Measurements from ENCODE around the gene MCU. TPM values are rescaled to one million over a fixed set of nuclear protein-coding genes. Genes with fewer than 3 reads are reported as not detected.
A peak's percentile ranks its signal among the peaks of the same experiment; 100 is the strongest.

MCU gene
- total RNA-seq, 1 experiment from 2014 or later, result 19.2 TPM

- TF ChIP-seq CTCF (IDR thresholded peaks at IDR 0.05; ENCODE audit: unreplicated experiment), result no peak
- Mint-ChIP-seq H3K4me3 (ENCODE audit: unreplicated experiment) (no peak overlapping the region), H3K27ac (ENCODE audit: low read depth, unreplicated experiment) (peak overlapping the region; percentile 28), H3K27me3 (ENCODE audit: insufficient read depth, unreplicated experiment) (no peaks in the 10 kb centered on the region), H3K9me3 (ENCODE audit: unreplicated experiment) (no peaks in the 10 kb centered on the region), H3K36me3 (ENCODE audit: insufficient read depth, unreplicated experiment) (peaks cover 4% of the 10 kb centered on the region), H3K4me1 (ENCODE audit: insufficient read depth, unreplicated experiment) (peaks cover 25% of the 10 kb centered on the region)
- ChIA-PET POLR2A (interaction anchor here (0.6 kb wide), 1 partner anchor 103 kb away, joined by 3 read pairs; no protein-coding TSS in a partner anchor), CTCF (interaction anchor here (0.6 kb wide), 1 partner anchor 230 kb away, joined by 3 read pairs; no protein-coding TSS in a partner anchor)
- no peak for DNase-seq (ENCODE audit: unreplicated experiment)
- intact Hi-C loops (cut with micrococcal nuclease), result no loop called here
- BruUV-seq (replicated peaks), result no TSS peak
Measured at GRCh38 chr10:72814099-72814790, 122.3 kb downstream of the MCU start.

GRCh38 chr10:72816565-72816964 is 124.6 kb downstream of the MCU start:
- ChIA-PET POLR2A (no interaction called here), CTCF (interaction anchor here (0.5 kb wide), 1 partner anchor 91 kb away, joined by 4 read pairs; no protein-coding TSS in a partner anchor)
- intact Hi-C loops (cut with micrococcal nuclease), result no loop called here

GRCh38 chr10:72818076-72818475 is 126.1 kb downstream of the MCU start:
- no TSS peak for BruUV-seq (replicated peaks)

More at GRCh38 chr10:72816565-72816964, 124.6 kb downstream of the MCU start:
- BruUV-seq (replicated peaks), result no TSS peak
- Mint-ChIP-seq H3K27me3 (ENCODE audit: insufficient read depth, unreplicated experiment) (no peaks in the 10 kb centered on the region), H3K36me3 (ENCODE audit: insufficient read depth, unreplicated experiment) (no peaks in the 10 kb centered on the region), H3K4me3 (ENCODE audit: unreplicated experiment) (no peak overlapping the region), H3K4me1 (ENCODE audit: insufficient read depth, unreplicated experiment) (peaks cover 25% of the 10 kb centered on the region), H3K27ac (ENCODE audit: low read depth, unreplicated experiment) (no peak overlapping the region), H3K9me3 (ENCODE audit: unreplicated experiment) (no peaks in the 10 kb centered on the region)
- TF ChIP-seq CTCF (IDR thresholded peaks at IDR 0.05; ENCODE audit: unreplicated experiment), result no peak
- DNase-seq (ENCODE audit: unreplicated experiment), result no peak

More at GRCh38 chr10:72818076-72818475, 126.1 kb downstream of the MCU start:
- H3K4me3 Mint-ChIP-seq (ENCODE audit: unreplicated experiment), result no peak overlapping the region
- no peaks in the 10 kb centered on the region for H3K27me3 Mint-ChIP-seq (ENCODE audit: insufficient read depth, unreplicated experiment)
- no peak for DNase-seq (ENCODE audit: unreplicated experiment)
- ChIA-PET CTCF (interaction anchor here (1.0 kb wide), 1 partner anchor 124 kb away, joined by 3 read pairs; no protein-coding TSS in a partner anchor), POLR2A (interaction anchor here (0.6 to 1.1 kb wide), 4 partner anchors 8 to 567 kb away, joined by 3 to 4 read pairs (median 3); no protein-coding TSS in a partner anchor)
- no peak overlapping the region for H3K27ac Mint-ChIP-seq (ENCODE audit: low read depth, unreplicated experiment)
- H3K9me3 Mint-ChIP-seq (ENCODE audit: unreplicated experiment), result no peaks in the 10 kb centered on the region
- intact Hi-C loops (cut with micrococcal nuclease), result no loop called here
- TF ChIP-seq CTCF (IDR thresholded peaks at IDR 0.05; ENCODE audit: unreplicated experiment), result no peak
- peaks cover 16% of the 10 kb centered on the region for H3K4me1 Mint-ChIP-seq (ENCODE audit: insufficient read depth, unreplicated experiment)
- no peaks in the 10 kb centered on the region for H3K36me3 Mint-ChIP-seq (ENCODE audit: insufficient read depth, unreplicated experiment)

Data from MCF 10A (cell line).